Heart left ventricle (tissue), 16 donors: ENCODE results near the gene RARS1. TPM values are rescaled to one million over a fixed set of nuclear protein-coding genes. Genes with fewer than 3 reads are reported as not detected.

Experiments
- ATAC-seq, 4 donors: fragments of 200-7000 bp; cut with Tn5 transposase; one replicate each; pipeline ENCODE4 v1.9.1; 2020 to 2022; ENCODE audit warnings: moderate library complexity in 4 of 4, mild to moderate bottlenecking in 3 of 4, moderate number of reproducible peaks in 1 of 4
- DNase-seq, 5 donors: peaks; one replicate each; pipeline ENCODE4 v3.0.0-alpha.2; 2020
- H3K27ac ChIP-seq, 12 donors: fragments of 200-600 bp; sonication (generic) in 4 of 12; one replicate each; pipeline versions ENCODE4 v1.5.0 to v1.8.0; 2016 to 2022; ENCODE audit warnings: mild to moderate bottlenecking in 2 of 12
- H3K27me3 ChIP-seq, 9 donors: fragments of 200-600 bp; sonication (generic) in 2 of 9; one replicate each; pipeline versions ENCODE4 v1.5.1 to v1.8.0; 2016 to 2022; ENCODE audit warnings: mild to moderate bottlenecking in 3 of 9
- H3K36me3 ChIP-seq, 9 donors: fragments of 200-600 bp; sonication (generic) in 2 of 9; one replicate each; pipeline versions ENCODE4 v1.5.0 to v1.8.0; 2018 to 2022; ENCODE audit warnings: mild to moderate bottlenecking in 2 of 9
- H3K4me1 ChIP-seq, 12 donors: fragments of 200-600 bp; sonication (generic) in 4 of 12; one replicate each; pipeline versions ENCODE4 v1.5.0 to v1.8.0; 2016 to 2022; ENCODE audit warnings: mild to moderate bottlenecking in 3 of 12
- H3K4me3 ChIP-seq, 12 donors: fragments of 200-600 bp; sonication (generic) in 4 of 12; one replicate each; pipeline versions ENCODE4 v1.5.0 to v1.8.0; 2017 to 2022; ENCODE audit warnings: mild to moderate bottlenecking in 9 of 12, moderate library complexity in 4 of 12
- H3K9me3 ChIP-seq, 12 donors: fragments of 200-600 bp; sonication (generic) in 4 of 12; one replicate each; pipeline versions ENCODE4 v1.5.0 to v1.8.0; 2016 to 2022; ENCODE audit warnings: mild to moderate bottlenecking in 1 of 12
- POLR2A ChIP-seq, 2 donors: fragments of 450-650 bp; IDR thresholded peaks; one replicate each; pipeline ENCODE4 v1.6.1; 2017; ENCODE audit warnings: antibody characterized with exemption in 2 of 2, mild to moderate bottlenecking in 2 of 2, moderate library complexity in 2 of 2
- WGBS, 4 donors: extraction: QIAGEN DNeasy Blood & Tissue Kit in 2 of 4; methylation state at CpG; one replicate each; pipeline versions ENCODE4 v1.1.5 to v1.1.7; 2013 to 2018; 5-methylcytosine and 5-hydroxymethylcytosine counted together
- intact Hi-C, 10 donors: fragments of 100-400 bp; cut with DNase I; formaldehyde crosslinking; loops; one replicate each; pipeline versions ENCODE4 v1.11.1 to v1.14.2; 2022
- polyA plus RNA-seq, 2 donors: library from polyadenylated mRNA; stranded (reverse); fragments of 200-250 nt; gene quantifications; one replicate each; pipeline ENCODE4 v1.2.3, GENCODE V29; 2013
- total RNA-seq, 9 donors: library from RNA; depleted of rRNA in 2 of 9; stranded (reverse); fragments of >200 nt in 2 of 9; fragmentation: NEBNext Ultra II Directional in 3 of 9; extraction: Animal tissue kit (Norgen Biotek cat#: 25700) in 3 of 9; gene quantifications; one replicate each; pipeline versions ENCODE4 v1.1.0 to v1.2.4, GENCODE V29; 2016 to 2023
- TF ChIP-seq, protein P1 (sequence below), 12 donors: fragments of 200-600 bp; sonication (generic) in 4 of 12; IDR thresholded peaks; one replicate each; pipeline versions ENCODE4 v1.5.0 to v1.8.0; 2018 to 2022; ENCODE audit warnings: antibody characterized with exemption in 12 of 12, mild to moderate bottlenecking in 5 of 12
- donor health status: ischemic (EF 13 %, LVEDD 7.1; RV severe dilation, severe dysfunction).
- donor health status: healthy with polysubstance abuse.
- donor health status: DM: no; HTN: yes; CAD: no.
- donor health status: DM: no; HTN: no; CAD: no.
- donor health status: ischemic (EF 25% LVEDD 6.9; RV normal size, moderate dysfunction).
- donor health status: ischemic (EF 25% LVEDD 5.7; RV mildly dilated, moderate dysfunction).
- donor health status: healthy.
- donor health status: DM: yes; HTN: yes; CAD: no.
- donor health status: ischemic (EF 35%, LVEDD 5.7; RV mildly dilated, moderate dysfunction).
- donor health status: nonischemic (EF 11% LVEDD 7.7; RV severe dilation, severe dysfunction).
- donor health status: DM: yes; HTN: yes; CAD: no.
- donor health status: PGD.
- donor health status: ischemic (EF 29% LVEDD 5.4; RV normal size, mild dysfunction).
- donor health status: nonischemic (EF 23%, LVEDD 6.1; RV moderate dilation, normal function).

Gene RARS1
- total and polyA plus RNA-seq, 11 donors = 21.1 to 64.4 (median 48.6) TPM

DNA sequence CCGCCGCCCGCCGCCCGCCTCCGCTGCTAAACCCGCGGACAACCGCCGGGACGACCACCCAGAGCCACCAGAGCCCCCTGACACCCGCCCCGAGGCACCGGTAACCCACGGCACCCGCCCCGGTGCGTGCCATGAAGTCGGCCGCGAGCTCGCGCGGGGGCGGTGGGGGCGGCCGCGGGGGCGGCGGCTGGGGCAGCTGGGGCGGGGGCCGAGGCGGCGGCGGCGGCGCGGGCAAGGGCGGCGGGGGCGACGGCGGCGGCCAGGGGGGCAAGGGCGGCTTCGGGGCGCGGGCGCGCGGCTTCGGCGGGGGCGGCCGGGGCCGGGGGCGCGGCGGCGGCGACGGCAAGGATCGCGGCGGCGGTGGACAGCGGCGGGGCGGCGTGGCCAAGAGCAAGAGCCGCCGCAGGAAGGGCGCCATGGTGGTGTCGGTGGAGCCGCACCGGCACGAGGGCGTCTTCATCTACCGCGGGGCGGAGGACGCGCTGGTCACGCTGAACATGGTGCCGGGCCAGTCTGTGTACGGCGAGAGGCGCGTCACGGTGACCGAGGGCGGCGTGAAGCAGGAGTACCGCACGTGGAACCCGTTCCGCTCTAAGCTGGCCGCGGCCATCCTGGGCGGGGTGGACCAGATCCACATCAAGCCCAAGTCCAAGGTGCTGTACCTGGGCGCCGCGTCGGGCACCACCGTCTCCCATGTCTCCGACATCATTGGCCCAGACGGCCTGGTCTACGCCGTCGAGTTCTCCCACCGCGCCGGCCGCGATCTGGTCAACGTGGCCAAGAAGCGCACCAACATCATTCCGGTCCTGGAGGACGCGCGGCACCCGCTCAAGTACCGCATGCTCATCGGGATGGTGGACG, 43.3 kb downstream of the RARS1 start:
- H3K27me3 ChIP-seq = peaks cover 8 to 37% (median 23%) of the 10 kb centered on the region in 9 donors
- no peaks in the 10 kb centered on the region for H3K9me3 ChIP-seq
- H3K27ac ChIP-seq = no peak overlapping the region
- H3K4me3 ChIP-seq = peak overlapping the region; percentile 23 to 54 (median 42)
- 13 to 38% (median 22%) methylated on average over 21 to 125 of the region's 125 CpGs for WGBS, 4 donors
- no peaks in the 10 kb centered on the region for H3K36me3 ChIP-seq
- ATAC-seq = no peak
- peaks cover 0 to 11% (median 2%) of the 10 kb centered on the region in 12 donors for H3K4me1 ChIP-seq
- peak in 1 of 5 donors; percentile 26 for DNase-seq
- TF ChIP-seq POLR2A (IDR thresholded peaks at IDR 0.05) = no peak
- TF ChIP-seq, protein P1, sequence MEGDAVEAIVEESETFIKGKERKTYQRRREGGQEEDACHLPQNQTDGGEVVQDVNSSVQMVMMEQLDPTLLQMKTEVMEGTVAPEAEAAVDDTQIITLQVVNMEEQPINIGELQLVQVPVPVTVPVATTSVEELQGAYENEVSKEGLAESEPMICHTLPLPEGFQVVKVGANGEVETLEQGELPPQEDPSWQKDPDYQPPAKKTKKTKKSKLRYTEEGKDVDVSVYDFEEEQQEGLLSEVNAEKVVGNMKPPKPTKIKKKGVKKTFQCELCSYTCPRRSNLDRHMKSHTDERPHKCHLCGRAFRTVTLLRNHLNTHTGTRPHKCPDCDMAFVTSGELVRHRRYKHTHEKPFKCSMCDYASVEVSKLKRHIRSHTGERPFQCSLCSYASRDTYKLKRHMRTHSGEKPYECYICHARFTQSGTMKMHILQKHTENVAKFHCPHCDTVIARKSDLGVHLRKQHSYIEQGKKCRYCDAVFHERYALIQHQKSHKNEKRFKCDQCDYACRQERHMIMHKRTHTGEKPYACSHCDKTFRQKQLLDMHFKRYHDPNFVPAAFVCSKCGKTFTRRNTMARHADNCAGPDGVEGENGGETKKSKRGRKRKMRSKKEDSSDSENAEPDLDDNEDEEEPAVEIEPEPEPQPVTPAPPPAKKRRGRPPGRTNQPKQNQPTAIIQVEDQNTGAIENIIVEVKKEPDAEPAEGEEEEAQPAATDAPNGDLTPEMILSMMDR (IDR thresholded peaks at IDR 0.05) = no peak
- intact Hi-C loops = no loop called here

DNA sequence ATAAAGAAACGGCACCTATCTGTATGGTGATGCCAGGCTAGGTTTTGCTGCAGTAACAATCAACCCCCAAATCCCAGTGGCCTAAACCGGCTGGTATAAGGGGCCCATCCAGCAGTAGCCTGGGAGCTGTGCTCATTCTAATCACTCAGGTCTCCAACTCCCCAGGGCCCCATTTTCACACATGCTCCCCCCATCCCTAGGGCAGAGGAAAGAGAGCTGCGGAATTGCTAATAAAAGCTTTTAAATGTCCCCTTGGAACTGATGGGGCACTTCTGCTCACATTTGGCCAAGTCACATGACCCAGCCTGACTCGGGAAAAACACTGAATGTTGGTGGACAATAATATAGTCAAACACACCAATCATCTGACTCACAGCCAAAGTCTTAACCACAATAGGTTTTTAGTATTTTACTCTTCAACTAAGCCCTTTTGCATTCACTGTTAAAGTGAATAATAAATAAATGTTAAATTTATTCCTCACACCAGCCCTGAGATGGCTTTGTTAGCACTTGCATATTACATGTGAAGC, 44.4 kb downstream of the RARS1 start:
- no peak for TF ChIP-seq POLR2A (IDR thresholded peaks at IDR 0.05)
- TF ChIP-seq, protein P1 (IDR thresholded peaks at IDR 0.05) = no peak
- 77 to 88% (median 82%) methylated on average over 4 of the region's 4 CpGs for WGBS, 4 donors
- H3K36me3 ChIP-seq = no peaks in the 10 kb centered on the region
- H3K27ac ChIP-seq = no peak overlapping the region
- intact Hi-C loops = no loop called here
- H3K9me3 ChIP-seq = no peaks in the 10 kb centered on the region
- peaks cover 8 to 37% (median 23%) of the 10 kb centered on the region in 9 donors for H3K27me3 ChIP-seq
- DNase-seq (no peak), ATAC-seq (no peak)
- no peak overlapping the region for H3K4me3 ChIP-seq
- peaks cover 0 to 11% (median 2%) of the 10 kb centered on the region in 12 donors for H3K4me1 ChIP-seq

DNA sequence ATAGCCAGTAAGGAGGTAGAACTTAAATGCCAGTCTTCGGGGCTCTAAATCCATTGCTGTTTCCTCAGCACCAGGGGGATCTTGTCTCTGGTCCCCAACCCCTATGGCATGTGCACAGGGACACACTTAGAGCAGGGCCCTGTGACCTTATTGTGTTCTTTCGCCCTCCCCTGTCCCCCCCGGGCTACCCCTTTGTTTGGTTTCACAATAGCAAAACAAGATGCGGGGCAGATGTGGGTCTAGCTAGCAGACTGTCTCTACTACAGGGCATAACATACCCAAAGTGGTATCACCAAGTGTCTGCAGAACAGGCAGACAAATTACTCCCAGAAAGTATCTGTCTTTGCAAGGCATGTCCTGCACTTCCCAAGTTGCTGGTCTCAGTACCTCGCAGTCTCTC, 44.9 kb downstream of the RARS1 start:
- intact Hi-C loops = no loop called here
- H3K4me1 ChIP-seq = peaks cover 0 to 11% (median 2%) of the 10 kb centered on the region in 12 donors
- DNase-seq (no peak), ATAC-seq (no peak)
- no peaks in the 10 kb centered on the region for H3K9me3 ChIP-seq
- no peaks in the 10 kb centered on the region for H3K36me3 ChIP-seq
- H3K27ac ChIP-seq = no peak overlapping the region
- WGBS, 4 donors = 81 to 89% (median 84%) methylated on average over 4 to 5 of the region's 5 CpGs
- no peak overlapping the region for H3K4me3 ChIP-seq
- TF ChIP-seq POLR2A (IDR thresholded peaks at IDR 0.05) = no peak
- TF ChIP-seq, protein P1 (IDR thresholded peaks at IDR 0.05) = no peak
- H3K27me3 ChIP-seq = peaks cover 8 to 37% (median 23%) of the 10 kb centered on the region in 9 donors
